Neural cell (in vitro differentiated cells): ENCODE data around the gene UNC79. TPM values are rescaled to one million over a fixed set of nuclear protein-coding genes. Genes with fewer than 3 reads are reported as not detected.

ENCODE experiments used
- H2AFZ ChIP-seq: fragments of 200-600, 300-800 bp; sonication (generic), shearing (Covaris generic); 2 replicates; pipeline ENCODE4 v1.6.0; 2014; ENCODE audit warnings: low read depth, mild to moderate bottlenecking, antibody characterized with exemption, low read length, moderate library complexity
- H3F3A ChIP-seq: fragments of 200-600 bp; shearing (Covaris generic); 2 replicates; pipeline ENCODE4 v1.6.1; 2016; ENCODE audit warnings: mild to moderate bottlenecking, moderate library complexity, mixed read lengths, antibody characterized with exemption, low read length; ENCODE audit not compliant: insufficient read depth, poor library complexity, severe bottlenecking
- H3K27ac ChIP-seq: fragments of 200-600, 300-800 bp; sonication (generic), shearing (Covaris generic); 2 replicates; pipeline ENCODE4 v1.5.1; 2014; ENCODE audit warnings: mild to moderate bottlenecking, low read length, moderate library complexity
- H3K27me3 ChIP-seq: fragments of 300-800, 200-600 bp; sonication (generic), shearing (Covaris generic); 2 replicates; pipeline ENCODE4 v1.6.0; 2014; ENCODE audit warnings: mild to moderate bottlenecking, low read depth, low read length, moderate library complexity; ENCODE audit not compliant: insufficient read depth
- H3K36me3 ChIP-seq: fragments of 300-800, 200-600 bp; sonication (generic), shearing (Covaris generic); 2 replicates; pipeline ENCODE4 v1.5.1; 2014; ENCODE audit warnings: mild to moderate bottlenecking, antibody characterized with exemption, low read length, moderate library complexity; ENCODE audit not compliant: insufficient read depth
- H3K4me2 ChIP-seq: fragments of 300-800, 200-600 bp; sonication (generic), shearing (Covaris generic); 2 replicates; pipeline ENCODE4 v1.6.0; 2014; ENCODE audit warnings: mild to moderate bottlenecking, low read length
- H3K4me3 ChIP-seq: fragments of 300-800, 200-600 bp; sonication (generic), shearing (Covaris generic); 2 replicates; pipeline ENCODE4 v1.5.1; 2014; ENCODE audit warnings: mild to moderate bottlenecking, low read length, moderate library complexity
- H3K79me2 ChIP-seq: fragments of 200-600 bp; shearing (Covaris generic); replicated peaks from 2 replicates; pipeline ENCODE4 v1.6.0; 2014; ENCODE audit warnings: mild to moderate bottlenecking, low read length, moderate library complexity; ENCODE audit not compliant: insufficient read depth
- H3K9ac ChIP-seq: fragments of 300-800, 200-600 bp; sonication (generic), shearing (Covaris generic); 2 replicates; pipeline ENCODE4 v1.6.1; 2016; ENCODE audit warnings: mild to moderate bottlenecking, low read length, mixed read lengths
- H3K9me2 ChIP-seq: fragments of 200-600 bp; shearing (Covaris generic); 2 replicates; pipeline ENCODE4 v1.6.1; 2016; ENCODE audit warnings: mild to moderate bottlenecking, low read length, mixed read lengths; ENCODE audit not compliant: insufficient read depth
- H3K9me3 ChIP-seq: fragments of 200-600, 300-800 bp; sonication (generic), shearing (Covaris generic); 2 replicates; pipeline ENCODE4 v1.6.1; 2016; ENCODE audit warnings: mild to moderate bottlenecking, mixed run types, low read length, moderate library complexity, mixed read lengths
- H4K20me1 ChIP-seq: fragments of 200-600 bp; shearing (Covaris generic); 2 replicates; pipeline ENCODE4 v1.6.1; 2016; ENCODE audit warnings: mild to moderate bottlenecking, mixed run types; ENCODE audit not compliant: insufficient read depth
- EP300 ChIP-seq: fragments of 450-650 bp; conservative IDR thresholded peaks from 2 replicates; pipeline ENCODE4 v1.6.1; 2014; ENCODE audit warnings: antibody characterized with exemption, mild to moderate bottlenecking, moderate library complexity; ENCODE audit not compliant: poor library complexity, severe bottlenecking
- EZH2 ChIP-seq: fragments of 200-600, 300-800 bp; shearing (Covaris generic), sonication (generic); IDR thresholded peaks from 2 replicates; pipeline ENCODE4 v1.6.1; 2014; ENCODE audit warnings: antibody characterized with exemption, low read length, borderline replicate concordance, mild to moderate bottlenecking; ENCODE audit not compliant: insufficient read depth, poor library complexity, severe bottlenecking
- MXI1 ChIP-seq: fragments of 450-650 bp; conservative IDR thresholded peaks from 2 replicates; pipeline ENCODE4 v1.6.1; 2014; ENCODE audit warnings: antibody characterized with exemption, mild to moderate bottlenecking; ENCODE audit not compliant: poor library complexity, severe bottlenecking
- POLR2AphosphoS5 ChIP-seq: IDR thresholded peaks from 2 replicates; pipeline ENCODE4 v1.6.1; 2012
- RAD21 ChIP-seq: fragments of 450-650 bp; conservative IDR thresholded peaks from 2 replicates; pipeline ENCODE4 v1.6.1; 2014; ENCODE audit warnings: antibody characterized with exemption, mild to moderate bottlenecking, moderate library complexity
- SMC3 ChIP-seq: fragments of 450-650 bp; conservative IDR thresholded peaks from 2 replicates; pipeline ENCODE4 v1.6.1; 2014; ENCODE audit warnings: antibody characterized with exemption, mild to moderate bottlenecking, moderate library complexity; ENCODE audit not compliant: poor library complexity
- TAF1 ChIP-seq: IDR thresholded peaks from 2 replicates; pipeline ENCODE4 v1.6.1; 2012; ENCODE audit warnings: low read depth
- polyA plus RNA-seq: library from polyadenylated mRNA; depleted of rRNA; stranded (reverse); fragments of >200 nt; gene quantifications from 2 replicates; pipeline ENCODE4 v1.2.3, GENCODE V29; 2014
- TF ChIP-seq, protein P1 (sequence below): IDR thresholded peaks from 2 replicates; pipeline ENCODE4 v1.6.1; 2012; ENCODE audit warnings: borderline replicate concordance
- TF ChIP-seq, protein P2 (sequence below): fragments of 450-650 bp; IDR thresholded peaks from 2 replicates; pipeline ENCODE4 v1.5.1; 2014; ENCODE audit warnings: antibody characterized with exemption, mild to moderate bottlenecking, moderate library complexity; ENCODE audit not compliant: poor library complexity, severe bottlenecking

UNC79 gene
- polyA plus RNA-seq, 1 donor from 2014 or later = 22.6 TPM

GRCh38 chr14:93690146-93690545 is 259.4 kb downstream of the UNC79 start:
- Histone ChIP-seq H3F3A (no peaks in the 10 kb centered on the region), H3K4me3 (no peak overlapping the region), H3K4me2 (no peak overlapping the region), H2AFZ (no peak overlapping the region), H3K9me3 (no peaks in the 10 kb centered on the region), H3K9ac (no peak overlapping the region), H3K36me3 (peaks cover 20% of the 10 kb centered on the region), H3K27me3 (no peaks in the 10 kb centered on the region), H4K20me1 (no peaks in the 10 kb centered on the region), H3K27ac (no peak overlapping the region), H3K79me2 (no peaks in the 10 kb centered on the region), H3K9me2 (no peaks in the 10 kb centered on the region)
- TF ChIP-seq TAF1 (no peak), POLR2AphosphoS5 (no peak), RAD21 (no peak)
- TF ChIP-seq, protein P1, sequence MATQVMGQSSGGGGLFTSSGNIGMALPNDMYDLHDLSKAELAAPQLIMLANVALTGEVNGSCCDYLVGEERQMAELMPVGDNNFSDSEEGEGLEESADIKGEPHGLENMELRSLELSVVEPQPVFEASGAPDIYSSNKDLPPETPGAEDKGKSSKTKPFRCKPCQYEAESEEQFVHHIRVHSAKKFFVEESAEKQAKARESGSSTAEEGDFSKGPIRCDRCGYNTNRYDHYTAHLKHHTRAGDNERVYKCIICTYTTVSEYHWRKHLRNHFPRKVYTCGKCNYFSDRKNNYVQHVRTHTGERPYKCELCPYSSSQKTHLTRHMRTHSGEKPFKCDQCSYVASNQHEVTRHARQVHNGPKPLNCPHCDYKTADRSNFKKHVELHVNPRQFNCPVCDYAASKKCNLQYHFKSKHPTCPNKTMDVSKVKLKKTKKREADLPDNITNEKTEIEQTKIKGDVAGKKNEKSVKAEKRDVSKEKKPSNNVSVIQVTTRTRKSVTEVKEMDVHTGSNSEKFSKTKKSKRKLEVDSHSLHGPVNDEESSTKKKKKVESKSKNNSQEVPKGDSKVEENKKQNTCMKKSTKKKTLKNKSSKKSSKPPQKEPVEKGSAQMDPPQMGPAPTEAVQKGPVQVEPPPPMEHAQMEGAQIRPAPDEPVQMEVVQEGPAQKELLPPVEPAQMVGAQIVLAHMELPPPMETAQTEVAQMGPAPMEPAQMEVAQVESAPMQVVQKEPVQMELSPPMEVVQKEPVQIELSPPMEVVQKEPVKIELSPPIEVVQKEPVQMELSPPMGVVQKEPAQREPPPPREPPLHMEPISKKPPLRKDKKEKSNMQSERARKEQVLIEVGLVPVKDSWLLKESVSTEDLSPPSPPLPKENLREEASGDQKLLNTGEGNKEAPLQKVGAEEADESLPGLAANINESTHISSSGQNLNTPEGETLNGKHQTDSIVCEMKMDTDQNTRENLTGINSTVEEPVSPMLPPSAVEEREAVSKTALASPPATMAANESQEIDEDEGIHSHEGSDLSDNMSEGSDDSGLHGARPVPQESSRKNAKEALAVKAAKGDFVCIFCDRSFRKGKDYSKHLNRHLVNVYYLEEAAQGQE = no peak

DNA sequence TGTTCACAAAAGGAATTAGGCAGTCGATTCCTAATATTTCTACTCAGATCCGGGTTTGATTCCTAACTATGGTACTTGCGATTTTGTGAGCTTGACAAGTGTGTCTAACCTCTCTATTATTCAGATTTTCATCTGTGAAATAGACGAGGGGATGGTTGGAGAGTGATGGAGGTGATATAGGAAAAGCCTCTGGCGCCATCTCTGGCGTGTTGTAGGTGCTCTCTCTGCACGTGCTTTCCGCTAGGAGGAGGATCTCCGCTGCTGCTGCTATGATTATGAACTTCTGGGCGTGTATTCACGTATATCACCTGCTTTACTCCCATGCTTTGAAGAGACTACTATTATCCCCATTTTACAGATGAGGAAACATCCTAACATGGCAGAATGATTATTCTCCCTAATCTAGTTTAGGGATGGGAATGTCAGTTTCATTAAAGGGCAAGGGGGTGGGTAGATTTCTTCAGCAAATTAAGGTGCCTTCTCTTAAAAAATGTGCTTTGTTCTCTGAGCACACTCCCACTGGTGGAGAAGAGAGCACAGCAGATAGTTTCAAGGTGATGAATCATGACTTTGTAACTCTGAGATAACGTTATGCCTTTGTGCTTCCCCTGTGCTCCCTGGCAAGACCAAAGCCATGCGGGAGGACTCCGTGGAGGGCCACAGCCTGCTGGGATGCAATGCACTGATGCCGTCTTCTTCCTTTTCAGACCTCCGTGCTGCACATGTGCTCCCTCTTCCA is 260.5 kb downstream of the UNC79 start:
- Histone ChIP-seq H3F3A (no peaks in the 10 kb centered on the region), H2AFZ (no peak overlapping the region), H3K27ac (no peak overlapping the region), H3K9ac (no peak overlapping the region), H3K9me2 (no peaks in the 10 kb centered on the region), H3K9me3 (no peaks in the 10 kb centered on the region), H3K36me3 (peaks cover 28% of the 10 kb centered on the region), H4K20me1 (no peaks in the 10 kb centered on the region), H3K4me2 (no peak overlapping the region), H3K79me2 (no peaks in the 10 kb centered on the region), H3K27me3 (no peaks in the 10 kb centered on the region), H3K4me3 (no peak overlapping the region)
- TF ChIP-seq TAF1 (no peak), POLR2AphosphoS5 (no peak), MXI1 (no peak), RAD21 (no peak), EP300 (no peak)
- TF ChIP-seq, protein P2, sequence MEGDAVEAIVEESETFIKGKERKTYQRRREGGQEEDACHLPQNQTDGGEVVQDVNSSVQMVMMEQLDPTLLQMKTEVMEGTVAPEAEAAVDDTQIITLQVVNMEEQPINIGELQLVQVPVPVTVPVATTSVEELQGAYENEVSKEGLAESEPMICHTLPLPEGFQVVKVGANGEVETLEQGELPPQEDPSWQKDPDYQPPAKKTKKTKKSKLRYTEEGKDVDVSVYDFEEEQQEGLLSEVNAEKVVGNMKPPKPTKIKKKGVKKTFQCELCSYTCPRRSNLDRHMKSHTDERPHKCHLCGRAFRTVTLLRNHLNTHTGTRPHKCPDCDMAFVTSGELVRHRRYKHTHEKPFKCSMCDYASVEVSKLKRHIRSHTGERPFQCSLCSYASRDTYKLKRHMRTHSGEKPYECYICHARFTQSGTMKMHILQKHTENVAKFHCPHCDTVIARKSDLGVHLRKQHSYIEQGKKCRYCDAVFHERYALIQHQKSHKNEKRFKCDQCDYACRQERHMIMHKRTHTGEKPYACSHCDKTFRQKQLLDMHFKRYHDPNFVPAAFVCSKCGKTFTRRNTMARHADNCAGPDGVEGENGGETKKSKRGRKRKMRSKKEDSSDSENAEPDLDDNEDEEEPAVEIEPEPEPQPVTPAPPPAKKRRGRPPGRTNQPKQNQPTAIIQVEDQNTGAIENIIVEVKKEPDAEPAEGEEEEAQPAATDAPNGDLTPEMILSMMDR = no peak

DNA sequence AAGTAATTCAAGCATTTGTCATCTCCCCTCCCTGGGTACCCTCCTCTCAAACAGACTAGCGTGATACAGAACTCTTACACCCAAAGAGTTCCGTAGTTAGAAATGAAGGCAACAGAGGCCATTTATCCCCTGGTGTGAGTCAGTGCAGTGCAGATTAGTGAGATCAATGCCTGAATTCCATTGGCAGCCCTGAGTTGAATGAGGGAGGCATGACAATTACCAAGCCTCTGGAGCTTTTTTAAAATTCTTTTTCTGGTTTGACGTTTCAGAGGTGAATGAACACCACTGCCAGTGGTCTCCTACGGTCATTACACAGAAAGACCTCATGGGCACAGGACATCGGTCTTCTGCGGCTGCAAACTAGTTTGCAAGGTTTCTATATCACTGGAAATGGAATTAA is 263.2 kb downstream of the UNC79 start:
- H3K79me2 ChIP-seq = no peaks in the 10 kb centered on the region
- H3K27ac ChIP-seq = no peak overlapping the region
- no peaks in the 10 kb centered on the region for H4K20me1 ChIP-seq
- peaks cover 4% of the 10 kb centered on the region for H3K9me3 ChIP-seq
- peak overlapping the region; percentile 17 for H3K4me3 ChIP-seq
- no peak for TF ChIP-seq EP300
- TF ChIP-seq, protein P2 = no peak
- TF ChIP-seq, protein P1 = no peak
- TF ChIP-seq MXI1 = no peak
- TF ChIP-seq RAD21 = no peak
- no peak for TF ChIP-seq SMC3
- TF ChIP-seq POLR2AphosphoS5 = no peak
- TF ChIP-seq EZH2 = no peak
- TF ChIP-seq TAF1 = no peak
- H3K9me2 ChIP-seq = no peaks in the 10 kb centered on the region
- no peak overlapping the region for H3K9ac ChIP-seq
- no peak overlapping the region for H2AFZ ChIP-seq
- no peaks in the 10 kb centered on the region for H3K27me3 ChIP-seq
- H3K4me2 ChIP-seq = no peak overlapping the region
- peaks cover 31% of the 10 kb centered on the region for H3K36me3 ChIP-seq
- H3F3A ChIP-seq = no peaks in the 10 kb centered on the region
